GM10847 (cell line): ENCODE measurements around the gene EIF4ENIF1.

Experiments used
- POLR2A ChIP-seq: IDR thresholded peaks from 2 replicates; pipeline ENCODE4 v1.6.1; 2011; ENCODE audit not compliant: insufficient read length; ENCODE audit errors: extremely low read depth

EIF4ENIF1 gene

GRCh38 chr22:31496735-31497146, 7.1 kb upstream of the EIF4ENIF1 start:
- TF ChIP-seq POLR2A: no peak

- TF ChIP-seq POLR2A: peak; percentile 58
These were observed 6.5 kb upstream of the EIF4ENIF1 start, which contains the start of gene SFI1 for GRCh38 chr22:31496007-31496734. TSS of gene SFI1 (plus strand) at chr22:31496536. CDS start at chr22:31508285, 11,749 bp downstream.

- TF ChIP-seq POLR2A: no peak
These were observed 5.7 kb upstream of the EIF4ENIF1 start for GRCh38 chr22:31495343-31495742.

GRCh38 chr22:31492151-31492550, 2.5 kb upstream of the EIF4ENIF1 start:
- no peak for TF ChIP-seq POLR2A

GRCh38 chr22:31491218-31491962, 1.7 kb upstream of the EIF4ENIF1 start:
- no peak for TF ChIP-seq POLR2A

GRCh38 chr22:31490496-31490925, 869 bp upstream of the EIF4ENIF1 start:
- peak; percentile 50 for TF ChIP-seq POLR2A

GRCh38 chr22:31488988-31489617, 539 bp downstream of the EIF4ENIF1 start:
- TF ChIP-seq POLR2A: no peak

GRCh38 chr22:31488346-31488883, 1.2 kb downstream of the EIF4ENIF1 start:
- TF ChIP-seq POLR2A: no peak

GRCh38 chr22:31486951-31487350, 2.7 kb downstream of the EIF4ENIF1 start:
- no peak for TF ChIP-seq POLR2A

- TF ChIP-seq POLR2A: no peak
These were observed 8.5 kb downstream of the EIF4ENIF1 start for GRCh38 chr22:31481129-31481528.

- TF ChIP-seq POLR2A: no peak
These were observed 12.3 kb downstream of the EIF4ENIF1 start for GRCh38 chr22:31477329-31477728.

- no peak for TF ChIP-seq POLR2A
These were observed 13.8 kb downstream of the EIF4ENIF1 start for GRCh38 chr22:31475800-31476199.

- TF ChIP-seq POLR2A: no peak
These were observed 14.9 kb downstream of the EIF4ENIF1 start for GRCh38 chr22:31474743-31475142.

GRCh38 chr22:31465307-31465706, 24.3 kb downstream of the EIF4ENIF1 start:
- TF ChIP-seq POLR2A: no peak

- no peak for TF ChIP-seq POLR2A
These were observed 27.9 kb downstream of the EIF4ENIF1 start for GRCh38 chr22:31461699-31462098.
